GM18517 (cell line): ENCODE measurements around the gene ZFHX3.

Source experiments
- ATAC-seq: cut with Tn5 transposase; IDR thresholded peaks from one replicate; pipeline ENCODE4 v1.9.1; 2021; ENCODE audit warnings: mild to moderate bottlenecking, moderate library complexity; ENCODE audit not compliant: unreplicated experiment

ZFHX3 gene

GRCh38 chr16:72936408-72936807 lies 111.5 kb downstream of the ZFHX3 start:
- no peak for ATAC-seq

DNA sequence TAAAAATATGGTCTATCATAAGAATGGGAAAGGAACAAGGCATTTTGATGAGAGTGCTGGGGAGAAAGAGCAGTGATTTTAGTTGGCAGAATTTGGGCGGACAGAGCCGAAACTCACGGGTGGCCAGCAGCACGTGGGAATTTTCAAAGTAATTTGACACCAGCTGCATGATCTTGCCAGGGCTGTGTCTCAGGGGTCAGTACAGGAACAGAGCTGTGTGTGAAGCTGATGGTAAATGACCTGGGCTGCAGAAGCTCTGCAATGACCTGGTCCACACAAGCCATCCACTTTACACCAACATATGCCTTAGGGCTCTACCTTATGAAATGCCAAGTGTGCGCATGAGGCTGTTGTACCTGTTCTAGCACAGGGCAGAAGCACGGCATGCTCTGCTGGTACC lies 112.0 kb downstream of the ZFHX3 start:
- ATAC-seq, result no peak

DNA sequence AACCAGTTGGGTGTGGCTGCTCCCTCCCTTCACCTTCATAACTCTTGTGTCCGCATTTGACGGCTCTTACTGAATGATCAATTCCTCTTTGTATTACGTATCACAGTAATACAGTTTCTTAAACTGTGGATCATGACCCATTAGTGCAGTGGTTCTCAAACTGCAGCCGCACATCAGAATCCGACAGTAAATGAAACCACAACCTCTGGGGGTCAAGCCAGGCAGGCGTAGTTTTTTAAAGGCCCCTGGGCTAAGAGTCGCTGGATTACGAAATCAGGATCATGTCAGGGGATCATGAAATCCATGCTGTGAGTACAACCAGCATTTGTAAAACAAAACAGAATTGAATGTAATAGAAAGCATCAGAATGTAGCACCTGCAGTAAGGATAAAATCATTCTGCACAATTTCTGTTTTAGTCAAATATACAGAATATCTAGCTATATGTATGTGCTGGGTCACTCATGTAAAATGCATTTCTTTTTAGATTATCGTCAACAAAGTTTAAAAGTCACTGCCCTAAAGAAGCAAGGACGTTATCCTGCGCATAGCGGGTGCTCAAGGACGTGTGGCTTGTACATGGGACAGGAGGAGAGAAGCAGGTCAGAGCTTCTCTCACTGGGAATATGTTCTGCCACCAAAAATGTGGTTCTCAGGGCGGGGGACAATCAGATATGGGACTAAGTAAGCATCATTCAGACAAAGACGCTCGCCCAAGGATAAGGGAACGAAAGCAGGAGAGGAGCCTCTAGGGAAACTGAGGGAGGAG lies 113.1 kb downstream of the ZFHX3 start:
- ATAC-seq, result no peak

GRCh38 chr16:72932677-72933335 lies 115.1 kb downstream of the ZFHX3 start:
- no peak for ATAC-seq

- ATAC-seq, result peak; percentile 38
Measured at GRCh38 chr16:72932050-72932449, 115.9 kb downstream of the ZFHX3 start.

GRCh38 chr16:72930396-72930795 lies 117.5 kb downstream of the ZFHX3 start:
- ATAC-seq, result no peak

GRCh38 chr16:72928090-72928981 lies 119.6 kb downstream of the ZFHX3 start:
- no peak for ATAC-seq

- no peak for ATAC-seq
Measured at GRCh38 chr16:72927199-72928089, 120.5 kb downstream of the ZFHX3 start.

DNA sequence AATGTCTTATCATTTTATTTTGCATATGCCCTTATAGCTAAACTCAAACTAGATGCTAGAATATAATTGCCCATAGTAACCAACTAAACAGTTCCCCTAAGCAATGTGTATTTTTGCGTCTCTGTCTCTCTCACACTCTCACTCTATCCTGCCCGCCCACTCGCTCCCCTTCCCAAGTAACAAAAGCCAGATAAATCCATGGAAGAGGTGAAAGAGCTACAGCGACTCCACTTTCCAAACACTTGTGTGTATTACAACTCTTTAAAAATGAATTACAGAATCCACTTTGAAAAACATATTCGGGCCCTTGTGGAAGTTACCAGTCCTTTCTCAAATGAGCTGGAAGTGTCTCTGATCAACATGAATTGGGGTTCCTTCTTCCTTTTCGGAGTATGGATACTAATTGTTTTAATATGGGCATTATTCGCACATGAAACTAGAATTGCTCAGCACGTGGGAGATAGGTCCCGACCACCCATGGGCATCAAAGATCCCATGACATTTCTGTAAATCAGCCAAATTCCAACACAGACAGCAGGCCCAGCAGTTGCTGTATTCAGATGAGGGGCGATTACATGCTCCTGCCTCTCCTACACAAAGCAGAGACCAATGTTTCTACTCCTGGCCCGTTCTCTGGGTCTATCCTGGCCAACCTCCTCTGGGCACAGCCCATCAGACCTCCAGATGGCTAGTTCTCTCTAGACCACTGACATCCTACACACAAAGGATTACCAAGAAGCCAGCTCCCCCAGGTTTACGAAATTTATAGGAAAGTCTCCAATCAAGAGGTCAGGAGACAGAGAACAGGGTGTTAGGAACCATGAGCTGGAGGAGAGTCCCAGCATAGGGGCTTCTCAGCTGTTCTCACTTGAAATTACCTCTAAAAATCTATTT lies 121.5 kb downstream of the ZFHX3 start:
- no peak for ATAC-seq

DNA sequence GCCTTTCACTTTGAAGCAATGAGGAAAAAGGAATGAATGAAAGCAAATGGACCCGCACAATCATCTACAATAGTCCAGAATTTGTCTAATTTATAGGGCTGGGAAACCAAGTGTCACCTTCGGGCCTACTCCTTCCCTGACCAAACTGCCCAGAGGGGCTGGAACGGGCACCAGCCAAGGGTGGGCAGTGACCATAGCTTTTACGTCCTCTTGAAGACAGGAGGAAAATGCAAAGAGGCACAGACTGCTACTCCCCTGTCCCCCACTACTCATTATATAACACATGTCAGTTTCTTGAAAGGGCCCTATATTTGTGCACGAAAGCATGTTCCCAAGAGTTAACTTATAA lies 122.3 kb downstream of the ZFHX3 start:
- no peak for ATAC-seq

GRCh38 chr16:72924927-72925630 lies 122.8 kb downstream of the ZFHX3 start:
- ATAC-seq, result no peak

DNA sequence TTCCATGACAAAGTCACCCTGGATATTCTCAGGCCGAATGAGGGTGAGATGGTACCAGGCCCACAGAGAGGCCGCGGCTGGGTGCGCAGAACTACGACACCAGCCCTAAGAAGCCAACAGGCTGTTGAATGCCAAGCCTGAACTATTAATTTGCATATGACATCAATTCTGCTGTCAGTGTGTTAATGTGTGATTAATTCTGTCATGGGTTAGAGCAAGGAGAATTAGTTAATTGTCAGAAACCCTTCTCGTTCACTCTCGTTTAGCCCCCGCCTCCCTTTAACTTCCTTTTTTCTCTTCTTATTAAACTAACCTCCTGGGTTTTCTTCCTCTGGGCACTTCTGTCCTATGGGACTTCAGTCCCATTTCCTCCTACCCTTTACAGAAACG lies 123.4 kb downstream of the ZFHX3 start:
- ATAC-seq, result no peak

DNA sequence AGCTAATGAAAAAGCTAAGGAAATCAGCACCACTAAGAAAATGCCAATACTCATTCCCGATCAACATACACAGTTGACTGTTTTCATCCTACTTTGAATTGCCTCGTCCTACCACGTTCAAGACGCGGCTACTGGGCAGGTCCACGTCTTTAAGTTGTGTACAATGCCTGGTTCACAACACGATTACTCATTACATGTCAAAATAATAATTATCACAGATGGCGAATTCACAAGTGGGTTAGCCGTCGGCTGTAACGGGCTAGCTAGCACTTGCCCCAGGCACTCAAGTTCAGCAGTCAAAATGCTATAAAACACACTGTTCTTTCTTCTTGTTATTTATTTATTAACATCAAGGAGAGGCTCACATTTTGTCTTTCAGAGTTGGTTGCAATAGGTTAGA lies 124.2 kb downstream of the ZFHX3 start:
- no peak for ATAC-seq

GRCh38 chr16:72922714-72923113 lies 125.2 kb downstream of the ZFHX3 start:
- no peak for ATAC-seq

DNA sequence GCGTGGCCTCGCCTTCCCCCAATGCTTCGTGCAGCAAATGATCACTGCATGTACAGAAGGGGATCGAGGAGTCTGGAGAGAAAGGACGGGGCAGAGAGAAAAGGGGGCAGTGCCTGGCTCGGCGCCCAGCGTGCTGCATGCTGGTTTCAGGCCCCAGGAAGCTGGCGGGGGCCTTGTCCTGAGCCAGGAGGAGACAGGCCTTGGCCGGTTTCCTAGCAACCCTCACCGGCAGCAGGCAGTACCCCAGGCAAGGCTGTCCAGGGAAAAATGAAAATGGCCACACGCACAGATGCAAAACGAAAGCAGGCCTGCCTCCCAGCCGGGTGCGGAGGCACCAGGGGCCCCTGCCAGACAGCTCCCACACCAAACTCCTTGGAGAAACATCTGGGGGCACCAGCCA lies 126.3 kb downstream of the ZFHX3 start:
- ATAC-seq, result no peak

GRCh38 chr16:72921106-72921505 lies 126.8 kb downstream of the ZFHX3 start:
- no peak for ATAC-seq

- ATAC-seq, result no peak
Measured at GRCh38 chr16:72917051-72917450, 130.9 kb downstream of the ZFHX3 start.

- ATAC-seq, result no peak
Measured at GRCh38 chr16:72915331-72915730, 132.6 kb downstream of the ZFHX3 start.

GRCh38 chr16:72913551-72913950 lies 134.4 kb downstream of the ZFHX3 start:
- ATAC-seq, result no peak
